CD4-positive, CD25-positive, alpha-beta regulatory T cell (primary cell): ENCODE measurements around the gene KCTD21. TPM values are rescaled to one million over a fixed set of nuclear protein-coding genes. Genes with fewer than 3 reads are reported as not detected.
A peak's percentile ranks its signal among the peaks of the same experiment; 100 is the strongest.

ENCODE experiments used
- ATAC-seq, 2 donors: fragments of 150-1000 bp; cut with Tn5 transposase; one replicate each; pipeline ENCODE4 v1.10.0; 2021; ENCODE audit warnings: low read depth in 2 of 2, moderate number of reproducible peaks in 2 of 2, moderate library complexity in 1 of 2
- DNase-seq, 3 donors: peaks; one replicate each; pipeline versions ENCODE4 v3.0.0 to v3.0.0-alpha.2; 2012 to 2022; ENCODE audit warnings: mixed read lengths in 1 of 3
- H3K27ac ChIP-seq: one replicate; pipeline ENCODE4 v1.7.0; 2013; ENCODE audit warnings: mild to moderate bottlenecking, low read length; ENCODE audit not compliant: insufficient read depth, poor library complexity, severe bottlenecking
- H3K27me3 ChIP-seq: one replicate; pipeline ENCODE4 v1.7.0; 2013; ENCODE audit warnings: low read length; ENCODE audit not compliant: control insufficient read depth, insufficient read depth
- H3K36me3 ChIP-seq: one replicate; pipeline ENCODE4 v1.7.0; 2013; ENCODE audit warnings: mild to moderate bottlenecking, low read length, moderate library complexity; ENCODE audit not compliant: control insufficient read depth, insufficient read depth
- H3K4me1 ChIP-seq: 2 replicates; pipeline ENCODE4 v1.7.0; 2013; ENCODE audit warnings: mild to moderate bottlenecking, low read length; ENCODE audit not compliant: insufficient read depth, control insufficient read depth, poor library complexity, severe bottlenecking
- H3K4me3 ChIP-seq: one replicate; pipeline ENCODE4 v1.7.0; 2013; ENCODE audit warnings: low read depth, mild to moderate bottlenecking, low read length, moderate library complexity
- H3K9me3 ChIP-seq, 2 experiments: 1 replicate in 1 of 2; 2 replicates in 1 of 2; pipeline ENCODE4 v1.7.0; 2013; ENCODE audit warnings: low read length in 2 of 2, mild to moderate bottlenecking in 1 of 2, moderate library complexity in 1 of 2; ENCODE audit not compliant: control insufficient read depth in 2 of 2
- H3K27ac Mint-ChIP-seq, 3 donors: one replicate each; pipeline ENCODE4 v1.8.0; 2020 to 2022; ENCODE audit warnings: mild to moderate bottlenecking in 3 of 3, mixed read lengths in 3 of 3, moderate library complexity in 2 of 3
- H3K27me3 Mint-ChIP-seq: one replicate; pipeline ENCODE4 v1.8.0; 2022; ENCODE audit warnings: mild to moderate bottlenecking, mixed read lengths
- H3K36me3 Mint-ChIP-seq: one replicate; pipeline ENCODE4 v1.8.0; 2020; ENCODE audit warnings: mixed read lengths
- H3K4me1 Mint-ChIP-seq, 4 donors: one replicate each; pipeline ENCODE4 v1.8.0; 2020 to 2022; ENCODE audit warnings: mixed read lengths in 4 of 4, mild to moderate bottlenecking in 1 of 4
- H3K4me3 Mint-ChIP-seq, 4 donors: one replicate each; pipeline ENCODE4 v1.8.0; 2020 to 2022; ENCODE audit warnings: mild to moderate bottlenecking in 4 of 4, mixed read lengths in 4 of 4, moderate library complexity in 3 of 4
- H3K9me3 Mint-ChIP-seq, 7 donors: one replicate each; pipeline ENCODE4 v1.8.0; 2020 to 2022; ENCODE audit warnings: mixed read lengths in 7 of 7, mild to moderate bottlenecking in 3 of 7, moderate library complexity in 2 of 7
- polyA plus RNA-seq, 4 donors: library from polyadenylated mRNA; unstranded; fragments of 300-500 nt; fragmentation: Illumina TruSeq; gene quantifications; one replicate each; pipeline ENCODE4 v1.2.3, GENCODE V29; 2021
- total RNA-seq: library from RNA; stranded (reverse); gene quantifications from one replicate; pipeline ENCODE4 v1.2.3, GENCODE V29; 2022

The KCTD21 gene
- total and polyA plus RNA-seq, 5 donors from 2014 or later, result 1.4 to 3.8 (median 3.2) TPM

GRCh38 chr11:78200553-78200952, 12.1 kb upstream of the KCTD21 start:
- Mint-ChIP-seq H3K27ac (peak overlapping the region; percentile 94 to 99 (median 94)), H3K4me3 (no peak overlapping the region), H3K27me3 (no peaks in the 10 kb centered on the region), H3K9me3 (no peaks in the 10 kb centered on the region), H3K36me3 (peaks cover 5% of the 10 kb centered on the region), H3K4me1 (peaks cover 19 to 51% (median 28%) of the 10 kb centered on the region in 4 donors)
- Histone ChIP-seq H3K36me3 (peaks cover 2% of the 10 kb centered on the region), H3K27me3 (no peaks in the 10 kb centered on the region), H3K27ac (no peak overlapping the region), H3K4me3 (no peak overlapping the region), H3K9me3 (no peaks in the 10 kb centered on the region), H3K4me1 (peaks cover 28% of the 10 kb centered on the region)
- ATAC-seq (no peak), DNase-seq (no peak)

GRCh38 chr11:78200061-78200460, 11.6 kb upstream of the KCTD21 start:
- peaks cover 2% of the 10 kb centered on the region for H3K36me3 ChIP-seq

GRCh38 chr11:78199653-78200015, 11.2 kb upstream of the KCTD21 start:
- Mint-ChIP-seq H3K4me1 (peaks cover 19 to 44% (median 26%) of the 10 kb centered on the region in 4 donors), H3K27me3 (no peaks in the 10 kb centered on the region), H3K9me3 (no peaks in the 10 kb centered on the region), H3K36me3 (peaks cover 5% of the 10 kb centered on the region), H3K4me3 (no peak overlapping the region), H3K27ac (peak overlapping the region in 2 of 3 donors; percentile 66 to 87)
- ATAC-seq (no peak), DNase-seq (no peak)
- Histone ChIP-seq H3K27me3 (no peaks in the 10 kb centered on the region), H3K9me3 (no peaks in the 10 kb centered on the region), H3K36me3 (peaks cover 2% of the 10 kb centered on the region), H3K4me1 (peaks cover 28% of the 10 kb centered on the region), H3K27ac (no peak overlapping the region), H3K4me3 (no peak overlapping the region)

More at GRCh38 chr11:78200061-78200460, 11.6 kb upstream of the KCTD21 start:
- H3K4me3 Mint-ChIP-seq, result no peak overlapping the region
- peaks cover 28% of the 10 kb centered on the region for H3K4me1 ChIP-seq
- no peaks in the 10 kb centered on the region for H3K9me3 ChIP-seq
- H3K4me1 Mint-ChIP-seq, result peaks cover 19 to 48% (median 28%) of the 10 kb centered on the region in 4 donors
- H3K36me3 Mint-ChIP-seq, result peaks cover 5% of the 10 kb centered on the region
- peak overlapping the region in 2 of 3 donors; percentile 66 to 87 for H3K27ac Mint-ChIP-seq
- no peaks in the 10 kb centered on the region for H3K9me3 Mint-ChIP-seq
- ATAC-seq (no peak), DNase-seq (no peak)
- H3K27me3 ChIP-seq, result no peaks in the 10 kb centered on the region
- H3K27me3 Mint-ChIP-seq, result no peaks in the 10 kb centered on the region
- H3K27ac ChIP-seq, result no peak overlapping the region
- no peak overlapping the region for H3K4me3 ChIP-seq

GRCh38 chr11:78199015-78199652, 10.7 kb upstream of the KCTD21 start:
- DNase-seq (no peak), ATAC-seq (no peak)
- H3K9me3 Mint-ChIP-seq, result no peaks in the 10 kb centered on the region
- peaks cover 5% of the 10 kb centered on the region for H3K36me3 Mint-ChIP-seq
- H3K9me3 ChIP-seq, result no peaks in the 10 kb centered on the region
- no peaks in the 10 kb centered on the region for H3K27me3 ChIP-seq
- H3K4me3 ChIP-seq, result no peak overlapping the region
- peak overlapping the region in 1 of 4 donors; percentile 16 for H3K4me3 Mint-ChIP-seq
- H3K27me3 Mint-ChIP-seq, result no peaks in the 10 kb centered on the region
- no peak overlapping the region for H3K27ac ChIP-seq
- peaks cover 2% of the 10 kb centered on the region for H3K36me3 ChIP-seq
- H3K27ac Mint-ChIP-seq, result peak overlapping the region in 2 of 3 donors; percentile 59 to 89
- peaks cover 19 to 39% (median 26%) of the 10 kb centered on the region in 4 donors for H3K4me1 Mint-ChIP-seq
- H3K4me1 ChIP-seq, result peaks cover 27% of the 10 kb centered on the region

- ATAC-seq, result no peak
- Mint-ChIP-seq H3K27ac (no peak overlapping the region), H3K9me3 (no peaks in the 10 kb centered on the region), H3K4me1 (peaks cover 16 to 37% (median 30%) of the 10 kb centered on the region in 4 donors), H3K27me3 (no peaks in the 10 kb centered on the region), H3K36me3 (peaks cover 5% of the 10 kb centered on the region), H3K4me3 (no peak overlapping the region)
- Histone ChIP-seq H3K4me3 (no peak overlapping the region), H3K27me3 (no peaks in the 10 kb centered on the region), H3K9me3 (no peaks in the 10 kb centered on the region), H3K4me1 (peaks cover 17% of the 10 kb centered on the region), H3K27ac (no peak overlapping the region), H3K36me3 (peaks cover 2% of the 10 kb centered on the region)
- DNase-seq, result no peak
Measured at GRCh38 chr11:78197816-78198215, 9.4 kb upstream of the KCTD21 start.

- H3K4me3 Mint-ChIP-seq, result no peak overlapping the region
- no peaks in the 10 kb centered on the region for H3K9me3 Mint-ChIP-seq
- H3K27ac Mint-ChIP-seq, result no peak overlapping the region
- Histone ChIP-seq H3K36me3 (peaks cover 2% of the 10 kb centered on the region), H3K9me3 (no peaks in the 10 kb centered on the region), H3K27ac (no peak overlapping the region), H3K4me3 (no peak overlapping the region), H3K4me1 (peaks cover 6% of the 10 kb centered on the region), H3K27me3 (no peaks in the 10 kb centered on the region)
- peaks cover 5% of the 10 kb centered on the region for H3K36me3 Mint-ChIP-seq
- no peaks in the 10 kb centered on the region for H3K27me3 Mint-ChIP-seq
- peaks cover 9 to 32% (median 26%) of the 10 kb centered on the region in 4 donors for H3K4me1 Mint-ChIP-seq
- DNase-seq (no peak), ATAC-seq (no peak)
Measured at GRCh38 chr11:78196661-78197091, 8.2 kb upstream of the KCTD21 start.

- Mint-ChIP-seq H3K4me3 (peak overlapping the region in 1 of 4 donors; percentile 84), H3K4me1 (peaks cover 5 to 32% (median 24%) of the 10 kb centered on the region in 4 donors), H3K27me3 (no peaks in the 10 kb centered on the region), H3K36me3 (peaks cover 4% of the 10 kb centered on the region), H3K9me3 (no peaks in the 10 kb centered on the region), H3K27ac (no peak overlapping the region)
- H3K4me1 ChIP-seq, result peaks cover 4% of the 10 kb centered on the region
- peaks cover 2% of the 10 kb centered on the region for H3K36me3 ChIP-seq
- DNase-seq, result no peak
- H3K9me3 ChIP-seq, result no peaks in the 10 kb centered on the region
- H3K27me3 ChIP-seq, result no peaks in the 10 kb centered on the region
- H3K4me3 ChIP-seq, result no peak overlapping the region
- H3K27ac ChIP-seq, result no peak overlapping the region
- ATAC-seq, result no peak
Measured at GRCh38 chr11:78195917-78196560, 7.6 kb upstream of the KCTD21 start.
